HepG2 (cell line): Measurements from ENCODE around the gene DNM3. TPM values are rescaled to one million over a fixed set of nuclear protein-coding genes. Genes with fewer than 3 reads are reported as not detected.
A peak's percentile ranks its signal among the peaks of the same experiment; 100 is the strongest.

Experiments used
- ATAC-seq: fragments of 200-7000 bp; cut with Tn5 transposase; 3 replicates; pipeline ENCODE4 v1.9.1; 2020; ENCODE audit warnings: mild to moderate bottlenecking, moderate library complexity
- BruUV-seq: library from RNA; stranded (reverse); fragments of 400-500 nt; replicated peaks from 2 replicates; lab custom pipeline; 2021; lab: Mats Ljungman, UMichigan
- CTCF ChIA-PET: fragments of 300-600 bp; formaldehyde crosslinking; extraction: SDS; loops from one replicate; lab custom pipeline; 2021; ENCODE audit warnings: low total read pairs, inconsistent platforms, low intra/inter-chr PET ratio; lab: Yijun Ruan, JAX
- POLR2A ChIA-PET: fragments of 350-600 bp; sonication (Branson Sonifier 250); formaldehyde crosslinking; loops from one replicate; lab custom pipeline; 2020; ENCODE audit warnings: antibody characterized with exemption, inconsistent platforms; lab: Yijun Ruan, JAX
- DNase-seq: peaks from one replicate; pipeline ENCODE4 v3.0.0-alpha.2; 2015; ENCODE audit warnings: low spot score
- FAIRE-seq: peaks from 3 replicates; lab custom pipeline; 2011; peaks lifted over from hg19 to GRCh38; lab: Jason Lieb, UNC
- H2AFZ ChIP-seq: one replicate; pipeline ENCODE4 v1.6.1; 2011; ENCODE audit warnings: low read length, inconsistent platforms
- H3K27ac ChIP-seq: fragments of 300-600 bp; 3 replicates; pipeline ENCODE4 v1.8.0; 2011; ENCODE audit warnings: mixed run types, mild to moderate bottlenecking, mixed read lengths, low read length, inconsistent platforms; ENCODE audit not compliant: insufficient read depth; ENCODE audit errors: extremely low read length
- H3K27me3 ChIP-seq, 2 experiments: fragments of 200-600 bp in 1 of 2; 2 replicates in 1 of 2; 3 replicates in 1 of 2; pipeline versions ENCODE4 v1.6.0 to v1.8.0; 2011; ENCODE audit warnings: low read length in 2 of 2, mild to moderate bottlenecking in 2 of 2, moderate library complexity in 2 of 2, inconsistent platforms in 1 of 2; ENCODE audit not compliant: insufficient read depth in 2 of 2, control insufficient read depth in 1 of 2
- H3K36me3 ChIP-seq, 2 experiments: fragments of 200-600 bp in 1 of 2; replicated peaks in 1 of 2; 2 replicates in 1 of 2; 3 replicates in 1 of 2; pipeline versions ENCODE4 v1.5.1 to v1.8.0; 2011; ENCODE audit warnings: low read length in 2 of 2, inconsistent platforms in 1 of 2; ENCODE audit not compliant: insufficient read depth in 2 of 2, control insufficient read depth in 1 of 2
- H3K4me1 ChIP-seq: 2 replicates; pipeline ENCODE4 v1.5.1; 2012; ENCODE audit warnings: low read length, inconsistent platforms; ENCODE audit not compliant: insufficient read depth
- H3K4me2 ChIP-seq: 2 replicates; pipeline ENCODE4 v1.6.0; 2011; ENCODE audit warnings: low read depth, low read length, inconsistent platforms
- H3K4me3 ChIP-seq, 3 experiments: fragments of 200-600 bp in 1 of 3; sonication (generic), shearing (Covaris generic) in 1 of 3; replicated peaks in 1 of 3; 2 replicates each; pipeline ENCODE4 v1.5.1; 2011 to 2016; ENCODE audit warnings: low read length in 3 of 3, inconsistent platforms in 2 of 3, low read depth in 2 of 3, mild to moderate bottlenecking in 2 of 3, control low read depth in 1 of 3, mixed read lengths in 1 of 3; ENCODE audit not compliant: insufficient read depth in 1 of 3
- H3K79me2 ChIP-seq: one replicate; pipeline ENCODE4 v1.6.1; 2011; ENCODE audit warnings: low read length, inconsistent platforms; ENCODE audit not compliant: insufficient read depth
- H3K9ac ChIP-seq: 2 replicates; pipeline ENCODE4 v1.6.0; 2011; ENCODE audit warnings: mild to moderate bottlenecking, low read depth, low read length, inconsistent platforms; ENCODE audit not compliant: insufficient read depth
- H3K9me3 ChIP-seq: 2 replicates; pipeline ENCODE4 v1.5.1; 2012; ENCODE audit warnings: mild to moderate bottlenecking, low read length
- H4K20me1 ChIP-seq: 2 replicates; pipeline ENCODE4 v1.6.0; 2011; ENCODE audit warnings: inconsistent platforms, mild to moderate bottlenecking, low read length, moderate library complexity; ENCODE audit not compliant: insufficient read depth
- FOXA3 ChIP-seq: IDR thresholded peaks from 2 replicates; pipeline ENCODE4 v1.6.1; 2016; ENCODE audit warnings: missing genetic modification reagents, missing compliant biosample characterization
- FOXP1 ChIP-seq, 2 experiments: fragments of 450-650 bp in 1 of 2; IDR thresholded peaks; 2 replicates each; pipeline ENCODE4 v1.6.1; 2017 to 2018; ENCODE audit warnings: antibody characterized with exemption in 1 of 2
- GATAD2A ChIP-seq: IDR thresholded peaks from 2 replicates; pipeline ENCODE4 v1.6.1; 2016
- PHF20 ChIP-seq: sonication (generic); formaldehyde crosslinking; IDR thresholded peaks from 2 replicates; pipeline ENCODE4 v1.5.0; 2020; ENCODE audit warnings: mild to moderate bottlenecking, missing genetic modification reagents
- SOX6 ChIP-seq, 2 experiments: fragments of 450-650 bp in 1 of 2; sonication (generic) in 1 of 2; formaldehyde crosslinking in 1 of 2; IDR thresholded peaks; 2 replicates each; pipeline versions ENCODE4 v1.4.0 to v1.6.1; 2017 to 2020; ENCODE audit warnings: antibody characterized with exemption in 1 of 2, mild to moderate bottlenecking in 1 of 2, missing genetic modification reagents in 1 of 2
- TEAD3 ChIP-seq: optimal IDR thresholded peaks from 2 replicates; pipeline ENCODE3; 2016; ENCODE audit warnings: borderline replicate concordance
- ZFX ChIP-seq: sonication (generic); formaldehyde crosslinking; IDR thresholded peaks from 2 replicates; pipeline ENCODE4 v1.4.0; 2020; ENCODE audit warnings: mild to moderate bottlenecking, low read depth, missing genetic modification reagents, moderate library complexity
- ZNF12 ChIP-seq: sonication (generic); formaldehyde crosslinking; IDR thresholded peaks from 2 replicates; pipeline ENCODE4 v1.5.0; 2020; ENCODE audit warnings: missing genetic modification reagents
- ZNF513 ChIP-seq: sonication (generic); formaldehyde crosslinking; conservative IDR thresholded peaks from 2 replicates; pipeline ENCODE4 v1.5.0; 2020; ENCODE audit warnings: missing genetic modification reagents
- ZNF747 ChIP-seq: sonication (generic); formaldehyde crosslinking; IDR thresholded peaks from 2 replicates; pipeline ENCODE4 v1.8.1; 2023; ENCODE audit warnings: missing genetic modification reagents, mild to moderate bottlenecking, borderline replicate concordance
- ZSCAN9 ChIP-seq: IDR thresholded peaks from 2 replicates; pipeline ENCODE4 v1.6.1; 2016; ENCODE audit warnings: borderline replicate concordance
- WGBS: methylation state at CpG from one replicate; pipeline ENCODE4 v1.1.6; 2017; ENCODE audit warnings: low lambda C conversion rate; 5-methylcytosine and 5-hydroxymethylcytosine counted together
- in situ Hi-C: cut with HindIII; loops from 2 replicates; pipeline ENCODE4 v1.10.0; 2017; ENCODE audit warnings: low pct_unique_long_range_greater_than_20kb; ENCODE audit not compliant: extremely low pct_ligation_motif_present
- intact Hi-C: fragments of 100-400 bp; cut with micrococcal nuclease; formaldehyde crosslinking; loops from one replicate; pipeline ENCODE4 v1.10.0; 2022; ENCODE audit not compliant: unreplicated experiment
- polyA plus RNA-seq, 8 experiments: library from polyadenylated mRNA; depleted of rRNA in 3 of 8; stranded (reverse) in 7 of 8; unstranded in 1 of 8; fragments of >200 nt; fragmentation: Illumina TruSeq in 4 of 8; extraction: Trizol in 4 of 8; gene quantifications; 2 replicates each; pipeline versions ENCODE4 v1.2.1 to v1.2.3, GENCODE V29; 2011 to 2016; ENCODE audit warnings: low read depth in 4 of 8, missing spikeins in 1 of 8, mixed read lengths in 1 of 8; ENCODE audit not compliant: insufficient read depth in 1 of 8
- total RNA-seq, 5 experiments: library from RNA; depleted of rRNA; stranded (reverse); fragments of >200 nt; fragmentation: Illumina TruSeq; extraction: Trizol; gene quantifications; 2 replicates each; pipeline ENCODE4 v1.2.3, GENCODE V29; 2016; ENCODE audit warnings: low read depth in 1 of 5
- TF ChIP-seq, protein P1 (sequence below): IDR thresholded peaks from 2 replicates; pipeline ENCODE4 v1.4.0; 2020; ENCODE audit warnings: mild to moderate bottlenecking, missing genetic modification reagents
- TF ChIP-seq, protein P2 (sequence below): sonication (generic); formaldehyde crosslinking; IDR thresholded peaks from 2 replicates; pipeline ENCODE4 v1.4.0; 2020; ENCODE audit warnings: missing genetic modification reagents

The DNM3 gene
- total and polyA plus RNA-seq, 2 of the 13 experiments (the other 11 are each of a cell fraction or from before 2014, with no cell fraction given), result 0.05 TPM; not detected in 1

DNA sequence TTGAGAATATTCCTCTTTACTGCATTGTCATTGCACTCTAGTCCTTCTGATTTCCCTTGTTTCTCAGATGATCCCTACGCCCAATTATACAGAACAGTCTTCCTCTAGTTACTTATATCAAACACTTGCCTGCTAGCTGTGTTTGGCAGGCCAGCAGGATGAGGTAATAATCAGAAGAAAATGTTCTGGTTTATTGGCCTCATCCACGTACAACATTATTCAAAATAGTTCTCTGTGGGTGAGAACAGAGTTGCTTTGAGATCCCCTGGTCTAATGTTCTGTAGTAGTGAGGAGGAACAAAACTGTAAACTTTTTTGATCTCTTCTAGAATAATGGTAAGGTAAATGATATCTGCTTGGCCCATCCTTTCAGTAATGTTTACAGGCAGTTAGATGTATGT, 556.9 kb downstream of the DNM3 start (continued):
- no peak for TF ChIP-seq ZNF513 (CRISPR knock-in tag)
- TF ChIP-seq, all 625 proteins: peak for 0

DNA sequence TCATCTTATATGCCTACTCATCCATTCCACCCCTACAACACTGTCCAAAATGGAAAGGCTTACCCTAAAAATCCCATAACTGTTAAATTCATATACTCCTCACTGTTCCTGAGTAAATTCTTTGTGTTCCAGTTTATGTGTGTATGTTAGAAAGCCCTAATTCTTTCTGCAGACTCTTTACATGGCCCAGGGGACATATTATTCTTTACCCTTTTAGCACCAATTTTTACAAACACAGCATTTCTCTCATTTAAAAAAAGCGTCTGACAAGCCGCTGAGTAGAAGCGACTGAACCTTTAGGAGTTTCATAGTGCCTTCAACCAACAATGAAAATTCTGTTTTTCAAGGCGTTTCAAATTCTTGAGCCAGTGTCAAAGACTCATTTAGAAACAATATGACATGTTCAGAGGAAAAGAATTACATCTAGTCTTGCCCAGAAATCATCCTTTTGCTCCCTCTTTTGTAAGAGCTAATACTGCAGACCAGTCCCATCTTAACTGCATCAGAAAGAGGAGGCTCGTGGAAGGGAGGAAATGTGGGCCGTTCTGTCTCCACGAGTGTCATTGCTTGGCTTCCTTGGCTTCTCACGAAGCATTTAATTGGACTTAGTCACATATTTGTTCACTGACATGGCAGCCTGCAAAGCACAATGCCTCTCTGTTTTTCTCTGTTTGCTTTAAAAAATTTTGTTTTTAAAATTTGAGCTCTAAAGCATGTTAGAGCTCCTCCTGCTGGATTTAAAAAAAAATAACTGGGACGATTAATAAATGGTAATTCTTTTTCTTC, 557.9 kb downstream of the DNM3 start:
- DNase-seq, result peak; percentile 78
- Histone ChIP-seq H3K36me3 (no peaks in the 10 kb centered on the region), H3K4me1 (peaks cover 21% of the 10 kb centered on the region), H3K4me3 (no peak overlapping the region), H2AFZ (peak overlapping the region; percentile 39), H3K79me2 (no peaks in the 10 kb centered on the region), H3K9me3 (no peaks in the 10 kb centered on the region), H3K4me2 (peak overlapping the region; percentile 61), H3K27me3 (no peaks in the 10 kb centered on the region; a peak in 1 of 5 replicates), H3K9ac (no peak overlapping the region), H3K27ac (no peak overlapping the region), H4K20me1 (no peaks in the 10 kb centered on the region)
- POLR2A ChIA-PET, result no interaction called here
- intact Hi-C loops (loop anchor here (1.0 to 5.0 kb wide), 5 partner anchors 132 to 598 kb away; no protein-coding TSS in a partner anchor), in situ Hi-C loops (loop anchor here (10.0 kb wide), 1 partner anchor 394 kb away; no protein-coding TSS in a partner anchor)
- peak; percentile 82 for ATAC-seq
- WGBS, result 41% methylated on average over 9 of the region's 9 CpGs
- CTCF ChIA-PET, result interaction anchor here (1.1 to 2.4 kb wide), 5 partner anchors 264 to 414 kb away, joined by 3 to 14 read pairs (median 7); no protein-coding TSS in a partner anchor
- no TSS peak for BruUV-seq
- peak; percentile 62 for FAIRE-seq
- TF ChIP-seq, protein P1, sequence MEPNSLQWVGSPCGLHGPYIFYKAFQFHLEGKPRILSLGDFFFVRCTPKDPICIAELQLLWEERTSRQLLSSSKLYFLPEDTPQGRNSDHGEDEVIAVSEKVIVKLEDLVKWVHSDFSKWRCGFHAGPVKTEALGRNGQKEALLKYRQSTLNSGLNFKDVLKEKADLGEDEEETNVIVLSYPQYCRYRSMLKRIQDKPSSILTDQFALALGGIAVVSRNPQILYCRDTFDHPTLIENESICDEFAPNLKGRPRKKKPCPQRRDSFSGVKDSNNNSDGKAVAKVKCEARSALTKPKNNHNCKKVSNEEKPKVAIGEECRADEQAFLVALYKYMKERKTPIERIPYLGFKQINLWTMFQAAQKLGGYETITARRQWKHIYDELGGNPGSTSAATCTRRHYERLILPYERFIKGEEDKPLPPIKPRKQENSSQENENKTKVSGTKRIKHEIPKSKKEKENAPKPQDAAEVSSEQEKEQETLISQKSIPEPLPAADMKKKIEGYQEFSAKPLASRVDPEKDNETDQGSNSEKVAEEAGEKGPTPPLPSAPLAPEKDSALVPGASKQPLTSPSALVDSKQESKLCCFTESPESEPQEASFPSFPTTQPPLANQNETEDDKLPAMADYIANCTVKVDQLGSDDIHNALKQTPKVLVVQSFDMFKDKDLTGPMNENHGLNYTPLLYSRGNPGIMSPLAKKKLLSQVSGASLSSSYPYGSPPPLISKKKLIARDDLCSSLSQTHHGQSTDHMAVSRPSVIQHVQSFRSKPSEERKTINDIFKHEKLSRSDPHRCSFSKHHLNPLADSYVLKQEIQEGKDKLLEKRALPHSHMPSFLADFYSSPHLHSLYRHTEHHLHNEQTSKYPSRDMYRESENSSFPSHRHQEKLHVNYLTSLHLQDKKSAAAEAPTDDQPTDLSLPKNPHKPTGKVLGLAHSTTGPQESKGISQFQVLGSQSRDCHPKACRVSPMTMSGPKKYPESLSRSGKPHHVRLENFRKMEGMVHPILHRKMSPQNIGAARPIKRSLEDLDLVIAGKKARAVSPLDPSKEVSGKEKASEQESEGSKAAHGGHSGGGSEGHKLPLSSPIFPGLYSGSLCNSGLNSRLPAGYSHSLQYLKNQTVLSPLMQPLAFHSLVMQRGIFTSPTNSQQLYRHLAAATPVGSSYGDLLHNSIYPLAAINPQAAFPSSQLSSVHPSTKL (CRISPR knock-in tag), result peak; percentile 69
- no peak for TF ChIP-seq ZFX (CRISPR knock-in tag)
- TF ChIP-seq TEAD3 (CRISPR knock-in tag), result peak; percentile 20
- no peak for TF ChIP-seq SOX6 (IDR thresholded peaks at IDR 0.05)
- peak; percentile 45; the same call in 1 of the 2 replicates for TF ChIP-seq SOX6 (CRISPR knock-in tag; IDR thresholded peaks at IDR 0.05)
- TF ChIP-seq PHF20 (CRISPR knock-in tag), result no peak
- no peak for TF ChIP-seq ZNF747 (CRISPR knock-in tag)
- TF ChIP-seq, protein P2, sequence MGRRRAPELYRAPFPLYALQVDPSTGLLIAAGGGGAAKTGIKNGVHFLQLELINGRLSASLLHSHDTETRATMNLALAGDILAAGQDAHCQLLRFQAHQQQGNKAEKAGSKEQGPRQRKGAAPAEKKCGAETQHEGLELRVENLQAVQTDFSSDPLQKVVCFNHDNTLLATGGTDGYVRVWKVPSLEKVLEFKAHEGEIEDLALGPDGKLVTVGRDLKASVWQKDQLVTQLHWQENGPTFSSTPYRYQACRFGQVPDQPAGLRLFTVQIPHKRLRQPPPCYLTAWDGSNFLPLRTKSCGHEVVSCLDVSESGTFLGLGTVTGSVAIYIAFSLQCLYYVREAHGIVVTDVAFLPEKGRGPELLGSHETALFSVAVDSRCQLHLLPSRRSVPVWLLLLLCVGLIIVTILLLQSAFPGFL, result no peak
- peak; percentile 37; the same call in 1 of the 2 replicates for TF ChIP-seq FOXA3
- 0 out of 2 replicates have a peak, but pooled peaks have one; percentile 31 for TF ChIP-seq ZSCAN9 (CRISPR knock-in tag)
- no peak for TF ChIP-seq ZNF12 (CRISPR knock-in tag)
- no peak for TF ChIP-seq FOXP1 (IDR thresholded peaks at IDR 0.05)
- TF ChIP-seq FOXP1 (CRISPR knock-in tag; IDR thresholded peaks at IDR 0.05), result 0 out of 2 replicates have a peak, but pooled peaks have one; percentile 12
- TF ChIP-seq GATAD2A (CRISPR knock-in tag), result peak; percentile 50; the same call in 1 of the 2 replicates
